ENCODE data around the gene ZBTB7A.

ZBTB7A gene

DNA sequence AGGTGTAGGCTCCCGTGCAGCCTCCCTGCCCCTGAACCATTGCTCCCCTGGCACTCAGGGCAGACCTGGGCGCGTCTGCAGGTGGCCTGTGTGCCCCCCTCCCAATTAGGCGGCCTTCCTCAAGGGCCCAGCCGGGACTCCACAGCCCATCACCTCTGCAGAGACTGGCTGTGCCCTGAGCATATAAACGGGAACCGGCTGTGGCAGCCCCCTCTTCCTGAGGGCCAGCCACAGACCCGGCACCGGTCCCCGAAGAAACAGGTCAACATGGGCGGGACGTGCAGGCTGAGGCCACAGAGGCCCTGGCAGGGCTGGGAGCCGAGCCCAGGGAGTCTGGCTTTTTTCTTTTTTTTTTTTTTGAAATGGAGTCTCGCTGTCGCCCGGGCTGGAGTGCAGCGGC, 47.1 kb downstream of the ZBTB7A start:
- TF ChIP-seq EGR1 (IDR thresholded peaks at IDR 0.05) (no peak), RAD21 (IDR thresholded peaks at IDR 0.05; ENCODE audit: low read depth) (no peak), ZBTB7A (IDR thresholded peaks at IDR 0.05; ENCODE audit: low read depth) (no peak), FOXM1 (IDR thresholded peaks at IDR 0.05; ENCODE audit: borderline replicate concordance, low read depth) (no peak), CEBPB (IDR thresholded peaks at IDR 0.05) (no peak), CREB1 (IDR thresholded peaks at IDR 0.05; ENCODE audit: low read depth) (no peak), TAF1 (IDR thresholded peaks at IDR 0.05; ENCODE audit: low read depth) (no peak), TEAD4 (IDR thresholded peaks at IDR 0.05) (no peak), EP300 (IDR thresholded peaks at IDR 0.05; ENCODE audit: borderline replicate concordance) (no peak), YY1 (IDR thresholded peaks at IDR 0.05; ENCODE audit: low read depth) (no peak), USF1 (IDR thresholded peaks at IDR 0.05) (no peak), TCF12 (IDR thresholded peaks at IDR 0.05; ENCODE audit: low read depth) (no peak), NFIC (IDR thresholded peaks at IDR 0.05) (no peak), REST (IDR thresholded peaks at IDR 0.05; ENCODE audit: low read depth) (no peak)
- TF ChIP-seq, protein P1, sequence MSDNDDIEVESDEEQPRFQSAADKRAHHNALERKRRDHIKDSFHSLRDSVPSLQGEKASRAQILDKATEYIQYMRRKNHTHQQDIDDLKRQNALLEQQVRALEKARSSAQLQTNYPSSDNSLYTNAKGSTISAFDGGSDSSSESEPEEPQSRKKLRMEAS (IDR thresholded peaks at IDR 0.05): no peak

- TF ChIP-seq NFIC (IDR thresholded peaks at IDR 0.05): no peak
- TF ChIP-seq FOXM1 (IDR thresholded peaks at IDR 0.05; ENCODE audit: borderline replicate concordance, low read depth): no peak
- TF ChIP-seq CREB1 (IDR thresholded peaks at IDR 0.05; ENCODE audit: low read depth): no peak
- no peak for TF ChIP-seq TEAD4 (IDR thresholded peaks at IDR 0.05)
- TF ChIP-seq, protein P1 (IDR thresholded peaks at IDR 0.05): no peak
- TF ChIP-seq CEBPB (IDR thresholded peaks at IDR 0.05): no peak
- TF ChIP-seq TCF12 (IDR thresholded peaks at IDR 0.05; ENCODE audit: low read depth): no peak
Measured at GRCh38 chr19:4018775-4019504, 47.8 kb downstream of the ZBTB7A start.

DNA sequence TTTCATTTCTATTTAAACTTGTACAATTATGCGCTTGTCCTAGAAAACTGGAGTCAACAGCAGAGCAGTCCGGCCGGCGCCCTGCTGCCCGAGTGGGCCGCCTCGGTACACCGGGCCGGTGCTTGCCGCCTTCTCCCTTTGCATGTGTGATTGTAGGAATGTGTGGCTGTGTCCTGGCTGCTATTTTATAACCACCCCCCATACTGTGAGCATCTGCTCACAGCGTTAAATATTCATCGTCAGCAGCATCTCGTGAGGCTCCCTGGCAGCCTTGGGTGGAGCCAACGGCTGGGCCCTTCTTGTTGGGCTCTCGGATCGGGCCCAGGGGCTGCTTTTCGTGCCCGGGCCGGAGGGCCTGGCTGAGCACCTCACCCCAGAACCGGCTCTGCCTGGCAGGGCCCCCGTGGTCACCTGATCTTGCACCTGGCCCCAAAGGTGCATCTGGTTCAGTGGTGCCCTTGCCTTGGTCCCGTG, 48.5 kb downstream of the ZBTB7A start:
- TF ChIP-seq TCF12 (IDR thresholded peaks at IDR 0.05; ENCODE audit: low read depth): no peak
- no peak for TF ChIP-seq NFIC (IDR thresholded peaks at IDR 0.05)
- TF ChIP-seq YY1 (IDR thresholded peaks at IDR 0.05; ENCODE audit: low read depth): no peak
- TF ChIP-seq CREB1 (IDR thresholded peaks at IDR 0.05; ENCODE audit: low read depth): no peak
- no peak for TF ChIP-seq TAF1 (IDR thresholded peaks at IDR 0.05; ENCODE audit: low read depth)
- no peak for TF ChIP-seq CEBPB (IDR thresholded peaks at IDR 0.05)
- TF ChIP-seq TEAD4 (IDR thresholded peaks at IDR 0.05): no peak
- TF ChIP-seq REST (IDR thresholded peaks at IDR 0.05; ENCODE audit: low read depth): no peak
- TF ChIP-seq EGR1 (IDR thresholded peaks at IDR 0.05): no peak
- TF ChIP-seq EP300 (IDR thresholded peaks at IDR 0.05; ENCODE audit: borderline replicate concordance): no peak
- no peak for TF ChIP-seq RAD21 (IDR thresholded peaks at IDR 0.05; ENCODE audit: low read depth)
- TF ChIP-seq FOXM1 (IDR thresholded peaks at IDR 0.05; ENCODE audit: borderline replicate concordance, low read depth): no peak
- TF ChIP-seq ZBTB7A (IDR thresholded peaks at IDR 0.05; ENCODE audit: low read depth): no peak
- TF ChIP-seq USF1 (IDR thresholded peaks at IDR 0.05): no peak
- TF ChIP-seq, protein P1 (IDR thresholded peaks at IDR 0.05): no peak

- TF ChIP-seq EGR1 (IDR thresholded peaks at IDR 0.05) (no peak), USF1 (IDR thresholded peaks at IDR 0.05) (no peak), EP300 (IDR thresholded peaks at IDR 0.05; ENCODE audit: borderline replicate concordance) (no peak), FOXM1 (IDR thresholded peaks at IDR 0.05; ENCODE audit: borderline replicate concordance, low read depth) (no peak), TCF12 (IDR thresholded peaks at IDR 0.05; ENCODE audit: low read depth) (no peak), CREB1 (IDR thresholded peaks at IDR 0.05; ENCODE audit: low read depth) (no peak), YY1 (IDR thresholded peaks at IDR 0.05; ENCODE audit: low read depth) (no peak), CEBPB (IDR thresholded peaks at IDR 0.05) (no peak), NFIC (IDR thresholded peaks at IDR 0.05) (no peak), TEAD4 (IDR thresholded peaks at IDR 0.05) (no peak), RAD21 (IDR thresholded peaks at IDR 0.05; ENCODE audit: low read depth) (no peak), TAF1 (IDR thresholded peaks at IDR 0.05; ENCODE audit: low read depth) (no peak), REST (IDR thresholded peaks at IDR 0.05; ENCODE audit: low read depth) (no peak), ZBTB7A (IDR thresholded peaks at IDR 0.05; ENCODE audit: low read depth) (no peak)
- TF ChIP-seq, protein P1 (IDR thresholded peaks at IDR 0.05): no peak
Measured at GRCh38 chr19:4016903-4017638, 49.6 kb downstream of the ZBTB7A start.
